WTC11 (cell line): ENCODE measurements around the gene SLC1A6. TPM values are rescaled to one million over a fixed set of nuclear protein-coding genes. Genes with fewer than 3 reads are reported as not detected.

Experiments used
- ATAC-seq: fragments of 200-7000 bp; cut with Tn5 transposase; 2 replicates; pipeline ENCODE4 v1.10.0; 2021; ENCODE audit warnings: mild to moderate bottlenecking, moderate library complexity
- CTCF ChIA-PET: fragments of 300-600 bp; sonication (Branson Sonifier 250); formaldehyde crosslinking; loops from one replicate; lab custom pipeline; 2021; ENCODE audit warnings: antibody characterized with exemption; lab: Charles Lee
- POLR2A ChIA-PET: fragments of 350-600 bp; sonication (Branson Sonifier 250); formaldehyde crosslinking; loops from one replicate; lab custom pipeline; 2021; ENCODE audit warnings: antibody characterized with exemption; lab: Charles Lee
- DNase-seq: peaks from one replicate; pipeline ENCODE4 v3.0.0; 2021; ENCODE audit warnings: low spot score
- H3K27ac Mint-ChIP-seq: 2 replicates; pipeline ENCODE4 v1.8.0; 2021; ENCODE audit warnings: mixed read lengths
- H3K27me3 Mint-ChIP-seq: 2 replicates; pipeline ENCODE4 v1.8.0; 2021; ENCODE audit warnings: low read depth, mild to moderate bottlenecking, moderate library complexity, mixed read lengths
- H3K36me3 Mint-ChIP-seq: 2 replicates; pipeline ENCODE4 v1.8.0; 2021; ENCODE audit warnings: mixed read lengths
- H3K4me1 Mint-ChIP-seq: 2 replicates; pipeline ENCODE4 v1.8.0; 2022; ENCODE audit warnings: mixed read lengths
- H3K4me3 Mint-ChIP-seq: 2 replicates; pipeline ENCODE4 v1.8.0; 2021; ENCODE audit warnings: mild to moderate bottlenecking, moderate library complexity, mixed read lengths
- H3K9me3 Mint-ChIP-seq: 2 replicates; pipeline ENCODE4 v1.8.0; 2021; ENCODE audit warnings: mixed read lengths
- ATF3 ChIP-seq: sonication (generic); formaldehyde crosslinking; conservative IDR thresholded peaks from 2 replicates; pipeline ENCODE4 v1.8.1; 2022; ENCODE audit warnings: mild to moderate bottlenecking, missing genetic modification reagents
- ATF6 ChIP-seq: sonication (generic); formaldehyde crosslinking; IDR thresholded peaks from 2 replicates; pipeline ENCODE4 v1.8.1; 2023; ENCODE audit warnings: mild to moderate bottlenecking, missing genetic modification reagents
- CBFB ChIP-seq: sonication (generic); formaldehyde crosslinking; IDR thresholded peaks from 2 replicates; pipeline ENCODE4 v1.8.1; 2022; ENCODE audit warnings: mild to moderate bottlenecking, low read depth, missing genetic modification reagents
- CREB1 ChIP-seq: sonication (generic); formaldehyde crosslinking; IDR thresholded peaks from 2 replicates; pipeline ENCODE4 v1.8.0; 2023; ENCODE audit warnings: mild to moderate bottlenecking, missing genetic modification reagents
- CREM ChIP-seq: sonication (generic); formaldehyde crosslinking; IDR thresholded peaks from 2 replicates; pipeline ENCODE4 v1.8.1; 2022; ENCODE audit warnings: mild to moderate bottlenecking, missing genetic modification reagents, moderate library complexity
- ELF4 ChIP-seq: sonication (generic); formaldehyde crosslinking; IDR thresholded peaks from 2 replicates; pipeline ENCODE4 v1.8.1; 2022; ENCODE audit warnings: low read depth, mild to moderate bottlenecking, moderate library complexity, missing genetic modification reagents
- EMX1 ChIP-seq: fragments of 250-450 bp; sonication (Bioruptor Pico); IDR thresholded peaks from 2 replicates; pipeline ENCODE4 v1.8.0; 2021; ENCODE audit warnings: mild to moderate bottlenecking
- HMGA2 ChIP-seq: fragments of 250-450 bp; sonication (Bioruptor Pico); IDR thresholded peaks from 2 replicates; pipeline ENCODE4 v1.4.0; 2021; ENCODE audit warnings: mild to moderate bottlenecking, moderate library complexity
- NR2C2 ChIP-seq: sonication (generic); formaldehyde crosslinking; IDR thresholded peaks from 2 replicates; pipeline ENCODE4 v1.8.0; 2022; ENCODE audit warnings: mild to moderate bottlenecking, missing genetic modification reagents
- OVOL2 ChIP-seq: fragments of 250-450 bp; sonication (Bioruptor Pico); IDR thresholded peaks from 2 replicates; pipeline ENCODE4 v1.9.0; 2021; ENCODE audit warnings: mild to moderate bottlenecking, borderline replicate concordance
- PREB ChIP-seq: sonication (generic); formaldehyde crosslinking; IDR thresholded peaks from 2 replicates; pipeline ENCODE4 v1.8.1; 2022; ENCODE audit warnings: mild to moderate bottlenecking, missing genetic modification reagents, moderate library complexity, borderline replicate concordance
- RELA ChIP-seq: sonication (generic); formaldehyde crosslinking; IDR thresholded peaks from 2 replicates; pipeline ENCODE4 v1.8.1; 2022; ENCODE audit warnings: missing genetic modification reagents, mild to moderate bottlenecking, borderline replicate concordance
- RORB ChIP-seq: fragments of 250-450 bp; sonication (Bioruptor Pico); IDR thresholded peaks from 2 replicates; pipeline ENCODE4 v1.9.0; 2021; ENCODE audit warnings: mild to moderate bottlenecking
- SMAD3 ChIP-seq: sonication (generic); formaldehyde crosslinking; IDR thresholded peaks from 2 replicates; pipeline ENCODE4 v1.8.0; 2022; ENCODE audit warnings: missing genetic modification reagents, mild to moderate bottlenecking, borderline replicate concordance
- STAT6 ChIP-seq: sonication (generic); formaldehyde crosslinking; conservative IDR thresholded peaks from 2 replicates; pipeline ENCODE4 v1.8.1; 2023; ENCODE audit warnings: mild to moderate bottlenecking, low read depth, missing genetic modification reagents, moderate library complexity
- TCF7 ChIP-seq: sonication (generic); formaldehyde crosslinking; IDR thresholded peaks from 2 replicates; pipeline ENCODE4 v1.8.0; 2022; ENCODE audit warnings: mild to moderate bottlenecking, low read depth, missing genetic modification reagents, moderate library complexity
- TEAD1 ChIP-seq: sonication (generic); formaldehyde crosslinking; IDR thresholded peaks from 2 replicates; pipeline ENCODE4 v1.8.0; 2022; ENCODE audit warnings: mild to moderate bottlenecking, missing genetic modification reagents
- TEAD4 ChIP-seq: sonication (generic); formaldehyde crosslinking; IDR thresholded peaks from 2 replicates; pipeline ENCODE4 v1.8.0; 2022; ENCODE audit warnings: mild to moderate bottlenecking, missing genetic modification reagents
- USF1 ChIP-seq: sonication (generic); formaldehyde crosslinking; IDR thresholded peaks from 2 replicates; pipeline ENCODE4 v1.8.0; 2022; ENCODE audit warnings: mild to moderate bottlenecking, missing genetic modification reagents
- USF2 ChIP-seq: sonication (generic); formaldehyde crosslinking; IDR thresholded peaks from 2 replicates; pipeline ENCODE4 v1.8.1; 2023; ENCODE audit warnings: mild to moderate bottlenecking, missing genetic modification reagents, moderate library complexity
- ZNF219 ChIP-seq: sonication (generic); formaldehyde crosslinking; IDR thresholded peaks from 2 replicates; pipeline ENCODE4 v1.8.0; 2023; ENCODE audit warnings: missing genetic modification reagents, mild to moderate bottlenecking, borderline replicate concordance
- total RNA-seq: library from RNA; stranded (reverse); gene quantifications from 3 replicates; pipeline ENCODE4 v1.2.3, GENCODE V29; 2021

SLC1A6 gene
- total RNA-seq, 1 experiment from 2014 or later = 12.0 TPM

- no peak for TF ChIP-seq ZNF219
- no peak for TF ChIP-seq OVOL2 (CRISPR knock-in tag)
- no peak for TF ChIP-seq HMGA2
- no peak for TF ChIP-seq TEAD1
- TF ChIP-seq STAT6 (CRISPR knock-in tag) = no peak
- TF ChIP-seq RELA = no peak
- TF ChIP-seq NR2C2 (CRISPR knock-in tag) = no peak
- TF ChIP-seq RORB = no peak
- no peak for TF ChIP-seq TCF7 (CRISPR knock-in tag)
- TF ChIP-seq ATF6 (CRISPR knock-in tag) = no peak
- no peak for TF ChIP-seq USF2 (CRISPR knock-in tag)
- TF ChIP-seq TEAD4 (CRISPR knock-in tag) = no peak
- TF ChIP-seq CREB1 (CRISPR knock-in tag) = no peak
- TF ChIP-seq EMX1 (CRISPR knock-in tag) = no peak
- TF ChIP-seq SMAD3 (CRISPR knock-in tag) = no peak
Measured at GRCh38 chr19:14957464-14957863, 22.2 kb downstream of the SLC1A6 start (continued).

- H3K4me1 Mint-ChIP-seq = no peaks in the 10 kb centered on the region
- ChIA-PET POLR2A (interaction anchor here (0.6 to 1.0 kb wide), 2 partner anchors 10 to 344 kb away, joined by 3 to 4 read pairs; no protein-coding TSS in a partner anchor), CTCF (interaction anchor here (0.6 kb wide), 1 partner anchor 135 kb away, joined by 3 read pairs; no protein-coding TSS in a partner anchor)
- peaks cover 14% of the 10 kb centered on the region for H3K27me3 Mint-ChIP-seq
- TF ChIP-seq USF1 (CRISPR knock-in tag) (peak; percentile 60; the same call in 1 of the 2 replicates), CREM (CRISPR knock-in tag) (no peak), USF2 (CRISPR knock-in tag) (peak; percentile 76; the same call in 1 of the 2 replicates), SMAD3 (CRISPR knock-in tag) (no peak)
- peaks cover 23% of the 10 kb centered on the region for H3K9me3 Mint-ChIP-seq
- H3K4me3 Mint-ChIP-seq = no peak overlapping the region
- DNase-seq = peak; percentile 87
- no peak overlapping the region for H3K27ac Mint-ChIP-seq
- peaks cover 4% of the 10 kb centered on the region; the same call in 1 of the 2 replicates for H3K36me3 Mint-ChIP-seq
- ATAC-seq = peak; percentile 99
Measured at GRCh38 chr19:14954071-14954655, 25.5 kb downstream of the SLC1A6 start.

- H3K9me3 Mint-ChIP-seq = peaks cover 21% of the 10 kb centered on the region
- ChIA-PET CTCF (no interaction called here), POLR2A (no interaction called here)
- no peak overlapping the region for H3K4me3 Mint-ChIP-seq
- ATAC-seq (no peak), DNase-seq (no peak)
- no peak overlapping the region for H3K27ac Mint-ChIP-seq
- H3K27me3 Mint-ChIP-seq = peaks cover 11% of the 10 kb centered on the region
- TF ChIP-seq ELF4 (CRISPR knock-in tag) (no peak), PREB (CRISPR knock-in tag) (no peak), CBFB (CRISPR knock-in tag) (no peak), ATF3 (CRISPR knock-in tag) (no peak)
- TF ChIP-seq, all 79 proteins: peak for 0
- Mint-ChIP-seq H3K4me1 (no peaks in the 10 kb centered on the region), H3K36me3 (peaks cover 4% of the 10 kb centered on the region; the same call in 1 of the 2 replicates)
Measured at GRCh38 chr19:14952767-14953166, 26.9 kb downstream of the SLC1A6 start.
